Type B pancreatic cell (in vitro differentiated cells): ENCODE results near the gene GALNS. TPM values are rescaled to one million over a fixed set of nuclear protein-coding genes. Genes with fewer than 3 reads are reported as not detected.

Source experiments
- DNase-seq: peaks from one replicate; pipeline ENCODE4 v3.0.0; 2021; ENCODE audit warnings: mixed read lengths; ENCODE audit not compliant: unreplicated experiment; ENCODE audit errors: extremely low spot score
- H3K27ac Mint-ChIP-seq: 2 replicates; pipeline ENCODE4 v1.8.0; 2021; ENCODE audit warnings: mild to moderate bottlenecking, mixed read lengths
- H3K27me3 Mint-ChIP-seq: 2 replicates; pipeline ENCODE4 v1.8.0; 2021; ENCODE audit warnings: mixed read lengths
- H3K36me3 Mint-ChIP-seq: 2 replicates; pipeline ENCODE4 v1.8.0; 2021; ENCODE audit warnings: mixed read lengths
- H3K4me1 Mint-ChIP-seq: one replicate; pipeline ENCODE4 v1.8.0; 2021; ENCODE audit warnings: mixed read lengths; ENCODE audit not compliant: unreplicated experiment
- H3K4me3 Mint-ChIP-seq: 2 replicates; pipeline ENCODE4 v1.8.0; 2021; ENCODE audit warnings: mild to moderate bottlenecking, mixed read lengths
- H3K9me3 Mint-ChIP-seq: 2 replicates; pipeline ENCODE4 v1.8.0; 2021; ENCODE audit warnings: mixed read lengths
- total RNA-seq: library from RNA; stranded (reverse); gene quantifications from 2 replicates; pipeline ENCODE4 v1.2.1, GENCODE V29; 2021; ENCODE audit warnings: low replicate concordance
- TF ChIP-seq, protein P1 (sequence below): fragments of 200-600 bp; sonication (generic); conservative IDR thresholded peaks from 2 replicates; pipeline ENCODE4 v1.5.0; 2021; ENCODE audit warnings: antibody characterized with exemption, mild to moderate bottlenecking

GALNS gene
- total RNA-seq, 1 donor from 2014 or later, result 30.2 TPM

- H3K4me3 Mint-ChIP-seq, result no peak overlapping the region
- no peaks in the 10 kb centered on the region for H3K36me3 Mint-ChIP-seq
- TF ChIP-seq, protein P1, sequence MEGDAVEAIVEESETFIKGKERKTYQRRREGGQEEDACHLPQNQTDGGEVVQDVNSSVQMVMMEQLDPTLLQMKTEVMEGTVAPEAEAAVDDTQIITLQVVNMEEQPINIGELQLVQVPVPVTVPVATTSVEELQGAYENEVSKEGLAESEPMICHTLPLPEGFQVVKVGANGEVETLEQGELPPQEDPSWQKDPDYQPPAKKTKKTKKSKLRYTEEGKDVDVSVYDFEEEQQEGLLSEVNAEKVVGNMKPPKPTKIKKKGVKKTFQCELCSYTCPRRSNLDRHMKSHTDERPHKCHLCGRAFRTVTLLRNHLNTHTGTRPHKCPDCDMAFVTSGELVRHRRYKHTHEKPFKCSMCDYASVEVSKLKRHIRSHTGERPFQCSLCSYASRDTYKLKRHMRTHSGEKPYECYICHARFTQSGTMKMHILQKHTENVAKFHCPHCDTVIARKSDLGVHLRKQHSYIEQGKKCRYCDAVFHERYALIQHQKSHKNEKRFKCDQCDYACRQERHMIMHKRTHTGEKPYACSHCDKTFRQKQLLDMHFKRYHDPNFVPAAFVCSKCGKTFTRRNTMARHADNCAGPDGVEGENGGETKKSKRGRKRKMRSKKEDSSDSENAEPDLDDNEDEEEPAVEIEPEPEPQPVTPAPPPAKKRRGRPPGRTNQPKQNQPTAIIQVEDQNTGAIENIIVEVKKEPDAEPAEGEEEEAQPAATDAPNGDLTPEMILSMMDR, result no peak
- no peak for DNase-seq
- no peaks in the 10 kb centered on the region for H3K27me3 Mint-ChIP-seq
- H3K9me3 Mint-ChIP-seq, result no peaks in the 10 kb centered on the region
- no peaks in the 10 kb centered on the region for H3K4me1 Mint-ChIP-seq
- no peak overlapping the region for H3K27ac Mint-ChIP-seq
Observed at GRCh38 chr16:88805887-88806393, 50.8 kb downstream of the GALNS start.

DNA sequence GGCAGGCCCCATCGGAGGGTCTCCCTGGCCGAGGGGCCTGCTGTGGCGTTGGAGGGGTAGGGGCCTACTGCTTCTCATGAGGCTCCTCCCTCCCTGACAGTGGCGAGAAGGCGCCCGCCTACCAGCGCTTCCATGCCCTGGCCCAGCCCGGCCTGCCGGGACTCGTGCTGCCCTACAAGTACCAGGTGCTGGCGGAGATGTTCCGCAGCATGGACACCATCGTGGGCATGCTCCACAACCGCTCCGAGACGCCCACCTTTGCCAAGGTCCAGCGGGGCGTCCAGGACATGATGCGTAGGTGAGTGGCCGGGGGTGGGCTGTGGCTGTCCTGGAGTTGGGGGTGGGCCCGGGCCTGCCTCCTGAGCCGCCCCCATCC, 51.4 kb downstream of the GALNS start:
- DNase-seq, result no peak
- peak overlapping the region; percentile 25 for H3K4me3 Mint-ChIP-seq
- no peaks in the 10 kb centered on the region for H3K4me1 Mint-ChIP-seq
- TF ChIP-seq, protein P1, result no peak
- H3K36me3 Mint-ChIP-seq, result no peaks in the 10 kb centered on the region
- no peaks in the 10 kb centered on the region for H3K27me3 Mint-ChIP-seq
- H3K9me3 Mint-ChIP-seq, result no peaks in the 10 kb centered on the region
- no peak overlapping the region for H3K27ac Mint-ChIP-seq

GRCh38 chr16:88804552-88805339, 52.0 kb downstream of the GALNS start:
- Mint-ChIP-seq H3K27ac (no peak overlapping the region), H3K4me1 (no peaks in the 10 kb centered on the region), H3K27me3 (no peaks in the 10 kb centered on the region), H3K36me3 (no peaks in the 10 kb centered on the region), H3K4me3 (peak overlapping the region; percentile 83), H3K9me3 (no peaks in the 10 kb centered on the region)
- DNase-seq, result no peak
- TF ChIP-seq, protein P1, result no peak

DNA sequence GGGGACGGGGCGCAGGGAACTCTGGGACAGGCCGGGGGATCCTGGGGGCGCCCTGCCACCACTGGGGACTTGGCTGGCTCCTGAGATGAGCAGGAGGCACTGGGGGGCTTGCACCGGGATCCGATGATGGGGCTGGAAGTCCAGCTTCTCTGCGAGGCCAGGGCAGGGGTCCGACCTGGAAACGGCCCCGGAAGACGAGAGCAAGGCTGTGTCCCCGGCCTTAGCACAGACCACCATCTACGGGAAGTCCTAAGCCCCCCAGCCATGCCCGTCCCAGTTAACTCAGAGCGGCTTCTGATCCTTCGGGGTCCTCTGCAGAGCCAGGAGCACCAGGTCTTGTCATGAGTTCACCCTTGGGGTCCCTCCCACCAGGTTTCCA, 52.6 kb downstream of the GALNS start:
- DNase-seq, result no peak
- H3K27ac Mint-ChIP-seq, result no peak overlapping the region
- H3K9me3 Mint-ChIP-seq, result no peaks in the 10 kb centered on the region
- peak overlapping the region; percentile 83 for H3K4me3 Mint-ChIP-seq
- H3K4me1 Mint-ChIP-seq, result no peaks in the 10 kb centered on the region
- TF ChIP-seq, protein P1, result no peak
- H3K27me3 Mint-ChIP-seq, result no peaks in the 10 kb centered on the region
- H3K36me3 Mint-ChIP-seq, result no peaks in the 10 kb centered on the region

GRCh38 chr16:88803264-88803987, 53.3 kb downstream of the GALNS start, which contains the start of gene CDT1:
TSS of gene CDT1 (plus strand) at chr16:88803789. CDS start at chr16:88803832, 43 bp downstream.
- peak within 1 kb of the TSS; percentile 85 for H3K27ac Mint-ChIP-seq
- peak; percentile 94 for DNase-seq
- TF ChIP-seq, protein P1, result no peak

More at GRCh38 chr16:88803264-88803987, 53.3 kb downstream of the GALNS start, which contains the start of gene CDT1:
- Mint-ChIP-seq H3K9me3 (no peaks in the 10 kb centered on the region), H3K27me3 (no peaks in the 10 kb centered on the region), H3K4me1 (no peaks in the 10 kb centered on the region), H3K4me3 (peak within 1 kb of the TSS; percentile 87), H3K36me3 (no peaks in the 10 kb centered on the region)
